SKM-1 treated with dmso at 0.1 percent for 144 hours (cell line): ENCODE results near the gene LRP1-AS.

Experiments used
- DNase-seq: peaks from one replicate; lab custom pipeline; 2025; ENCODE audit not compliant: unreplicated experiment; lab: John Stamatoyannopoulos, UW

LRP1-AS gene

DNA sequence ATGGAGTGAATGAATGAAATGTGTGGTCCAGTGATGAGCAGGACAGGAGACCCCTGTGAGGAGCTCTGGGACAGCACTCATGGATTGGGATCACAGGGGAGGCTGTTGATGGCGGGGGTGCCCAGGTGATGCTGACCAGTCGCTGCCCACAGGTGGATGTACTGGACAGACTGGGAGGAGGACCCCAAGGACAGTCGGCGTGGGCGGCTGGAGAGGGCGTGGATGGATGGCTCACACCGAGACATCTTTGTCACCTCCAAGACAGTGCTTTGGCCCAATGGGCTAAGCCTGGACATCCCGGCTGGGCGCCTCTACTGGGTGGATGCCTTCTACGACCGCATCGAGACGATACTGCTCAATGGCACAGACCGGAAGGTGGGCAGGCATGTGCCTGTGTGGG, 13.3 kb upstream of the LRP1-AS start:
- no peak for DNase-seq

DNA sequence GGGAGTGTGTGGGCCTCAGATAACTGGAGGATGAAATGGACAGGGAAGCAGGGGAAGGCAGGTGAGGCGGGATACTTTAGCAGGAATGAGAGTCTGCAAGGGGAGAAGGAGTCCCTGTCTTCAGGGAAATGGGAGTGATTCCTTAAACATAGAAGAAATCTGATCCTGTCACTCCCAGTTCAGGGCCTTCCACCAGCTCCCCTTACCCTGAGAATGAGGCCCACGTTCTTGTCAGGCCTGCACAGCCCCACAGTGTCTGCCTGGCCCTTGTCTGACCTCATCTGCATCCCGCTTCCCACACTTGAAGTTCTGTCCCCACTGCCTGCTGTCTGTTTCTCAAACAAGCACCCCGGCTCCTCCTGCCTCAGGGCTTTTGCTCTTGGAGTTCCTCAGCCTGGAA, 12.6 kb upstream of the LRP1-AS start:
- no peak for DNase-seq

- DNase-seq: no peak
These were observed 11.9 kb upstream of the LRP1-AS start for GRCh38 chr12:57159311-57159710.

DNA sequence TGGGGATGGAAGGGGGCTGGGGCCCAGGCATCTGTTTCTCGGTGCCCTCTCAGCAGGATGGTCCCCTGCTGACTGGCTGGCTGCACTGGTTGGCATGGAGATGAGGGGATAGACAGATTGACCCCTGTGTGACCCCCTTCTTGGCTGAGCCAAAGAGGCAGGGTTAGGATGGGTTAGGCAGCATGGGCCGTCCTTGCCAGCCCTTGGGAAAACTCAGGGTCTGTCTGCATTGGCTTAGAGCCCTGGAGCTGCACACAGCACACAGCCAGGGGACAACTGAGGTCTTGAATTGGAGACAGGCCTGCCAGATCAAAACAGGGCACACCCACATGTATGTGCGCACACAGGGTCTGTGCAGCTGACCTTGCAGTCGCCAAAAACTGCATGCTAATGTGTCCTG, 11.2 kb upstream of the LRP1-AS start:
- DNase-seq: no peak

DNA sequence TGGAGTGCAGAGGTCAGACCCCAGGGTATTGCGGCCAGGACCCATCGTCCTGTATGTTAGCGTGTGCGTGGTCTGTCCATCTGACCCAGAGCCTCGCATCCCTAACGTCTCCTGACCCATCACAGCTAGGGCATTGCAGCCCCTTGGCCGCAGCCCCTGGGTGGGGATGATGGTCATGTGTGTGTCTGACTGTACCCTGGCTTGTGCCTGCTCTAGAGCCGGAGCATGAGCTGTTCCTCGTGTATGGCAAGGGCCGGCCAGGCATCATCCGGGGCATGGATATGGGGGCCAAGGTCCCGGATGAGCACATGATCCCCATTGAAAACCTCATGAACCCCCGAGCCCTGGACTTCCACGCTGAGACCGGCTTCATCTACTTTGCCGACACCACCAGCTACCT, 10.8 kb upstream of the LRP1-AS start:
- DNase-seq: no peak

- peak; percentile 24 for DNase-seq
These were observed 10.3 kb upstream of the LRP1-AS start for GRCh38 chr12:57157588-57158173.

DNA sequence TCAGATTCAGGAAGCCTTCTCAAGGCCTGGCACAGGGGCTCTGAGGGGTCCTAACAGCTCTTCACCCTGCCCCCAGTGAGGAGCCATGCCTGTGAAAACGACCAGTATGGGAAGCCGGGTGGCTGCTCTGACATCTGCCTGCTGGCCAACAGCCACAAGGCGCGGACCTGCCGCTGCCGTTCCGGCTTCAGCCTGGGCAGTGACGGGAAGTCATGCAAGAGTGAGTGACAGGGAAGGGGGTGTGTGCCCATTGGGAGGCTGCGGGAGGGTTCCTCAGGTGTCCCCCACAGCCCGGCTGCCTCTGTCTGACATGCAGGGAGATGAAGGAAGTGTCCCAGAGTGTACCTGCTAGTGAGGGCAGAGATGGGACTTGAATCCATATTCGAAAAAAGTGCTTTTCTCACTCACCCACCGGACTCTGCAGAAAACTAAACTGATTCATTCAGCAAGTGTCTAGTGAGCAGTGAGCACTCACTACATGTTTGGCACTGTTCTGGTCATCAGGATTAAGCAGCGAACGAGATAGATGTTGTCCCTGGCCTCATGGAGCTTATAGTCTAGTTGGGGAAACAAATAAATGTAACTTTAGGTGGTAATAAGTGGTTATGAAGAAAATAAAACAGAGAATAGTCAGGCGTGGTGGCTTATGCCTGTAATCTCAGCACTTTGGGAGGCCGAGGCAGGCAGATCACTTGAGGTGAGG, 9.4 kb upstream of the LRP1-AS start:
- no peak for DNase-seq

GRCh38 chr12:57154804-57155434, 7.5 kb upstream of the LRP1-AS start:
- peak; percentile 9 for DNase-seq

GRCh38 chr12:57154076-57154475, 6.7 kb upstream of the LRP1-AS start:
- no peak for DNase-seq

DNA sequence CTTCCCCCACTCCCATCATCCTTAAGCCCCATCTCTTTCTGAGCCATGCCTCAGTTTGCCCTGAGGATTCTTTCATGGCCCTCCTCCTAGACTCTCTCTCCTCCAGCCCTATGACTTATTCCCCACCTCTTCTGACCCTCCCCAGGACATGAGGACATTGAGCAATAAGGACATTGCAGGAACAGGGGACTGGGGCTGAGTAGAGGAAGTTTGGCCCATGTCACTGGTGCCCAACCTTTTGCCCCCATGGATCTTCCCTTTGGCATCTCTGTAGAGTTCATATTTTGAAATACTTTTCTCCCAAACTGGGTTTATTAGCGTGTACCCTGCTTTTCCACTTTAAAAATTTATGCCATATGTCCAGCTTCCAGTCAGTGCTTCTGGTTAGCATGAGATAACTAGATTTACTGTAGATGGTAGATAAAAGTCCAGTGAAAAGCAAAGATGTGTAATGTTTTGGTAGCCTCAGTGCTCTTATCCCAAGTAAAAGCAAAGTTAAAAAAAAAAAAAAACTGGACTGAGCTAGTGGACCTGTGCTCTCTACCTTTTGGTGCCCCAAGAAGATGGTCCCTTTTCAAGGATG, 6.1 kb upstream of the LRP1-AS start:
- no peak for DNase-seq

DNA sequence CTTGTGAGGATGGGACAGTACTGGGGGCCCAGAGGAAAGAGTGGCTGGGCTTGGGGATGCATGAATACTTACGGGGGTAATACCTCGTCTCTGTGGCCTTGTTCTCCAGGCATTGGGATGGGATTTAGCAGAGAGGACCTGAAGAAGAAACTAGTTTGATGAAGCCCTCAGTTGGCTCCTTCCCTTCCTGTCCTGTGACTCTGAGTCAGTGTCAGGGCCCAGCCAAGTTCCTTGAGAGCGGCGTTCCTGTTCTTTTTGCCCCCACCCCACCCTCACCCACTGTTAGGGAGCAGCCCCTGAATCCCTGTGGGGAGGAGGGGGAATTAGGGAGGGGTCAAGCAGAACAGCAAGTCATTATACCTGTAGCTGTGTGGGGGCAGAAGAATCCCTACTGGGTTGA, 5.2 kb upstream of the LRP1-AS start:
- no peak for DNase-seq

DNA sequence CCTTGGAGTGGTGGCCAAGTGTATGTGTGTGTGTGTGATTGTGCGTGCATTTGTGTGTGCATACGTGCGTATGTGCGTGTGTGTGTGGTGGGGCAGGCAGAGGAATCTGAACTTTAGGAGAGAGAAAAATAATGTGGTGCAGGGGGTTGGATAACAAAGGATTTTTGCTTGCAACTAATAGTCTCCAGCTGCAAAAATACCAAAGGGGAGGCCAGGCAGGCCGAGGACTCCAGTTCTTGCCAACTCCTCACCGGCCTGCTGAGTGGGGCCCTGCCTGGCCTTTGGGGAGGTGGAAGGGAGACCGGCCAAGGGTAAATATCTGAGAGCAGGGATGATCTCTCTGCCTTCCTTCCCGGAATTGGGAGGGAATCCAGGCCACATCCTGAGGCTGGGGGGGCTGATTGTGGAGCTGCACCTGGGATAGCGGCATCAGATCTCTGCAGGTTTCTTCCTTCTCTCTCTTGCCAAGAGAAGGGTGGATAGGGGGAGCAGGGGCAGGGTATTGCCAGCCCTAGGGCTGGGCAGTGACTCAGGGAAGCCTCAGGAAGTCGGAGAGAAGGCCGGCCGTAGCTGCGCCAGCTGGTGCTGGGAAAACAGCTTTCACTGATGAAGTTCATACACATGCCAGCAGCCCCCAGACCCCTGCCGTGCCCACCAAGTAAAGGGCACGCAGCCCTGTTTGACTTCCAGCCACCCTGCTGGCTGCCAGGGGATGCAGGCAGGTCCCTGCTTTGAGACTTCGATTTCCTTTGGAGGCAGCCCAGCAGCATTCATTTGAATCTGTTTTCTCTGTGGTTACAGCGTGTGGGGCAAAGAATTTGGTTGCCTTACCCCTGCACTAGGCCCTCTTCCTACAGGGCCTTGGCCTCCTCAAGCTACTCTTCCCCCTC, 4.6 kb upstream of the LRP1-AS start:
- DNase-seq: no peak

DNA sequence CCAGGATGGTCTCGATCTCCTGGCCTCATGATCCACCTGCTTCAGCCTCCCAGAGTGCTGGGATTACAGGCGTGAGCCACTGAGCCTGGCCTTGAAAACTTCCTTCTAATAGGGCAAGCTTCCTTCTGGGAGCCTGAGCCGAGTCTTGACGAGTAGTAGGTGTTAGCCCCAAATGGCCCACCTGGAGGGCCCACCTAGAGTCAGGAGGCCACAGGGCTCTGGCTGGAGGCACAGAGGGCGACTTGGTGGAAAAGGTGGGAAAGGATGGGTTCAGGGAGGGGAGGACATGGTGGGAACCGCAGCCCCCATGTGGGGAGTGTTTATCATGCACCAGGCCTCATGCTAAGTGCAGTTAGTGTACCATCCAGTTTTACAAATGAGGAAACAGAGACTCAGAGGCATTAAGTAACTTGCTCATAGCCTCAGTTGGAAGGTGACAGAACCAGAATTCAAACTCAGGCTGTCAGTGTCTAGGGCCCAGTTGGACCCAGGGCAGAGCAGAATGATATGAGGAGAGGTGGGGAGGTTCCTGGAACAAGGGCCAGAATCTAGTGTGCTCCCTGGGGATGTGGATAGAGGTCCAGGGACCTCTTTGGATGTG, 3.1 kb upstream of the LRP1-AS start:
- DNase-seq: no peak

DNA sequence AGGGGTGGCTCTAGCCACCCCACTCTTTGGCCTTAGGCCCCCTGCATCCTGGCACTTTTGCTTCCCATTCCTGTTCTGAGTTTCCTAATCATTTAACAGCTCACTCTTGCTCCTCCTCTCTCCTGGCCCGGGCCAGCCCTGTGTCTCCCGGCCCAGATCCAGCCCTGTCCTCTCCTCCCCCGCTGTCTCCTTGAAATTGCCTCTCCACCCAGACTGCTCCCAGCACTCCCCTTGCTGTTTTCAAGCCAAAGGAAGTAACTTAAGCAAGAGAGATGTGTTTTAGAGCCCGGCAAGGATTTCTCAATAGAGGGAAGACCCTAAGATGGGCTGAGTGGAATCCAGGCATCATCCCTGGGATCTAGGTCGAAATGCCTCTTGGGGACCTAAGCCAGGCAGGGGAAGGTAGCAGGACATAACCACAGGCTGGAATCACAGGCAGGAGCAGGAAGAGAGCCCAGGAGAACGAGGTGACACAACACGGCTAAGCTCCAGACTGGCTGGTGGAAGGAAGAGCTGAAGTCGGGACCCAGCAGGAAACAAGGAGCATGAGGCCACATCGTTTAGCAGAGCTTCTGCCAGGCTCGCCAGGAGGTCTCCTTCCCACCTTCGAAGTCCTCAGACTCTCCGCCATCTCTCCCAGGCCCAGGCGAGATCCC, 2.0 kb upstream of the LRP1-AS start:
- no peak for DNase-seq

GRCh38 chr12:57148469-57149244, 1.2 kb upstream of the LRP1-AS start:
- peak; percentile 19 for DNase-seq

- no peak for DNase-seq
These were observed 1.3 kb downstream of the LRP1-AS start for GRCh38 chr12:57146092-57146491.

DNA sequence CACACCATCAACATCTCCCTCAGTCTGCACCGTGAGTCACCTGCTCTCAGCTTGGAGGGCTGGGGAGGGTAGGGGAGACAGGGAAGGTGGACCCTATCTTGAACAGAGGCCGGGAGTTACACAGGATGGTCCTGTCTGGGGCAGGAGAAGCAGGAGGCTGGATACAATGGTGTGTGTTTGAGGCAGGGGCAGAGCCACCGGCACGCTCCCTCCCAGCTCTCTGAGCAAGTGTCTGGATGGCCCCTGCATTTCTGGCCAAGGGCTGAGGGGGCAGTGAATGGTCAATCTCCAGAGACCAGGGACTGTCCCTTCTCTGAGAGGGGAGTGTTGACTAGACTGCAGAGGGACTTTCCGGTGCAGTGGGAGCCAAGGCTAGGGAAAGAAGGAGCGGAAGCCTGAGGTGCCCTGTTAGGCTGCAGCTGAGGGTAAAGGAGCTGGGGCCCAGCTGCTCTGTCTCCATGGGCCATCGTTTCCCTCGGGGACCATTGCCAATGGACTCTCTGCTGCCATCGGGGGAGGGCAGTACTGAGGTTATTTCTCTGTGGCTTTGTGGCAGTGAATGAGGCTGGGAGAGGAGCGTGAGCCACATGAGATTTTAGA, 1.9 kb downstream of the LRP1-AS start:
- DNase-seq: no peak

DNA sequence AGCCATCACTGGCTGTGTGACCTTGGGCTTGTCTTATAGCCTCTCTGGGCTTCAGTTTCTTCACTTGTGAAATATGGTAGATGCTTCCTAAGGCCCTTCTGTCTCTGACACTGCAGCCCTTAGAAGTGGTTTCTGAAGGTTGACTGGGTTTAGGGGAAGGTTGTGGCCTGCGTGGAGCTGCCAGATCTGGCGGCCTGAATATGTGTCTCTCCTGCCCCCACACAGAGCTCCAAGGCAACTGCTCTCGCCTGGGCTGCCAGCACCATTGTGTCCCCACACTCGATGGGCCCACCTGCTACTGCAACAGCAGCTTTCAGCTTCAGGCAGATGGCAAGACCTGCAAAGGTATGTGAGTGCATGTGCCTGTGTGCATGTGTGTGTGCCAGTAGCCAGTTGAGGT, 4.0 kb downstream of the LRP1-AS start:
- no peak for DNase-seq

DNA sequence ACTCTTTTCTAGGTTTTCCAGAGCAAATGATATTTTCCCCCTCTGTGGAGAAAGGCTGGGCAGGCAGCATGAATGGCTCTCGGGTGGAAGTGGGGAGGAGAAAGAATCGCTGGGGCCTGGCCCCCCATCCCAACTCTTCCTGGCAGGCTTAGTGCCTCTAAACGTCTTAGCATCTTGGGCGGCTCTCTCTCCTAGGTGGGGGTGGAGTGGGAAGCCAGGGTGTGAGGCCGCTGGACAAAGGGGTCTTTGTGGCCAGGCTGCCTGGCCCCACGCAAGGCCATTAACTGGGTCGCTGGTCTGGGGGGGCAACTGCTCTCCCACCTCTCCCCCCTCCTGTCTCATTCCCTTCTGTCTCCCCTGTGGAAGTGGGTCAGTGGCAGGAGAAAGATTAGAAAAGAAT, 4.7 kb downstream of the LRP1-AS start:
- no peak for DNase-seq
